Ishikawa (cell line): ENCODE measurements around the gene SLC6A13.

Source experiments
- CEBPB ChIP-seq: IDR thresholded peaks from 2 replicates; pipeline ENCODE4 v1.6.1; 2012
- CREB1 ChIP-seq: IDR thresholded peaks from 2 replicates; pipeline ENCODE4 v1.6.1; 2012; ENCODE audit warnings: low read depth
- EGR1 ChIP-seq: IDR thresholded peaks from 2 replicates; pipeline ENCODE4 v1.6.1; 2012
- EP300 ChIP-seq: IDR thresholded peaks from 2 replicates; pipeline ENCODE4 v1.6.1; 2012; ENCODE audit warnings: borderline replicate concordance
- FOXM1 ChIP-seq: IDR thresholded peaks from 2 replicates; pipeline ENCODE4 v1.6.1; 2012; ENCODE audit warnings: low read depth, borderline replicate concordance
- MAX ChIP-seq: IDR thresholded peaks from 2 replicates; pipeline ENCODE4 v1.6.1; 2012
- NFIC ChIP-seq: IDR thresholded peaks from 2 replicates; pipeline ENCODE4 v1.6.1; 2012
- RAD21 ChIP-seq: IDR thresholded peaks from 2 replicates; pipeline ENCODE4 v1.6.1; 2012; ENCODE audit warnings: low read depth
- REST ChIP-seq: IDR thresholded peaks from 2 replicates; pipeline ENCODE4 v1.6.1; 2012; ENCODE audit warnings: low read depth, mild to moderate bottlenecking
- TAF1 ChIP-seq: IDR thresholded peaks from 2 replicates; pipeline ENCODE4 v1.6.1; 2012; ENCODE audit warnings: low read depth, mild to moderate bottlenecking
- TCF12 ChIP-seq: IDR thresholded peaks from 2 replicates; pipeline ENCODE4 v1.6.1; 2012; ENCODE audit warnings: low read depth
- TEAD4 ChIP-seq: IDR thresholded peaks from 2 replicates; pipeline ENCODE4 v1.6.1; 2012
- USF1 ChIP-seq: IDR thresholded peaks from 2 replicates; pipeline ENCODE4 v1.6.1; 2012
- YY1 ChIP-seq: IDR thresholded peaks from 2 replicates; pipeline ENCODE4 v1.6.1; 2012; ENCODE audit warnings: low read depth
- ZBTB7A ChIP-seq: IDR thresholded peaks from 2 replicates; pipeline ENCODE4 v1.6.1; 2012; ENCODE audit warnings: low read depth

Gene SLC6A13

GRCh38 chr12:256958-257357, 5.7 kb downstream of the SLC6A13 start:
- TF ChIP-seq CREB1: no peak
- TF ChIP-seq REST: no peak
- TF ChIP-seq CEBPB: no peak
- no peak for TF ChIP-seq NFIC
- no peak for TF ChIP-seq FOXM1
- TF ChIP-seq EP300: no peak
- TF ChIP-seq ZBTB7A: no peak
- TF ChIP-seq EGR1: no peak
- TF ChIP-seq TAF1: no peak
- no peak for TF ChIP-seq TEAD4
- no peak for TF ChIP-seq YY1
- no peak for TF ChIP-seq RAD21
- TF ChIP-seq USF1: no peak
- TF ChIP-seq TCF12: no peak
- TF ChIP-seq MAX: no peak

- no peak for TF ChIP-seq MAX
- TF ChIP-seq EGR1: no peak
- no peak for TF ChIP-seq TEAD4
- TF ChIP-seq FOXM1: no peak
- no peak for TF ChIP-seq RAD21
- no peak for TF ChIP-seq TCF12
- TF ChIP-seq EP300: no peak
- no peak for TF ChIP-seq CREB1
- TF ChIP-seq YY1: no peak
- no peak for TF ChIP-seq CEBPB
- no peak for TF ChIP-seq REST
- no peak for TF ChIP-seq TAF1
Measured at GRCh38 chr12:256225-256624, 6.4 kb downstream of the SLC6A13 start.

GRCh38 chr12:254912-255311, 7.7 kb downstream of the SLC6A13 start:
- TF ChIP-seq FOXM1 (no peak), NFIC (no peak), TCF12 (no peak), MAX (no peak), TAF1 (no peak), TEAD4 (no peak), REST (no peak), EP300 (no peak), CREB1 (no peak), RAD21 (no peak), USF1 (no peak), ZBTB7A (no peak), EGR1 (no peak), CEBPB (no peak), YY1 (no peak)

- TF ChIP-seq EGR1 (no peak), YY1 (no peak), TEAD4 (no peak), EP300 (no peak), ZBTB7A (no peak), NFIC (no peak), CEBPB (no peak), TAF1 (no peak), RAD21 (no peak), TCF12 (no peak), FOXM1 (no peak)
Measured at GRCh38 chr12:254039-254438, 8.6 kb downstream of the SLC6A13 start.
